GM12865 (cell line): ENCODE measurements around the gene MBP.

Experiments used
- DNase-seq: peaks from one replicate; pipeline ENCODE4 v3.0.0; 2010; ENCODE audit warnings: low read depth
- H3K4me3 ChIP-seq: 2 replicates; pipeline ENCODE4 v1.5.1; 2011; ENCODE audit warnings: mild to moderate bottlenecking, low read depth, low read length, control low read depth
- TF ChIP-seq, protein P1 (sequence below): IDR thresholded peaks from 2 replicates; pipeline ENCODE4 v1.5.1; 2011; ENCODE audit warnings: low read length, control low read depth, low read depth, inconsistent platforms; ENCODE audit not compliant: insufficient read depth; ENCODE audit errors: missing control alignments

The MBP gene

DNA sequence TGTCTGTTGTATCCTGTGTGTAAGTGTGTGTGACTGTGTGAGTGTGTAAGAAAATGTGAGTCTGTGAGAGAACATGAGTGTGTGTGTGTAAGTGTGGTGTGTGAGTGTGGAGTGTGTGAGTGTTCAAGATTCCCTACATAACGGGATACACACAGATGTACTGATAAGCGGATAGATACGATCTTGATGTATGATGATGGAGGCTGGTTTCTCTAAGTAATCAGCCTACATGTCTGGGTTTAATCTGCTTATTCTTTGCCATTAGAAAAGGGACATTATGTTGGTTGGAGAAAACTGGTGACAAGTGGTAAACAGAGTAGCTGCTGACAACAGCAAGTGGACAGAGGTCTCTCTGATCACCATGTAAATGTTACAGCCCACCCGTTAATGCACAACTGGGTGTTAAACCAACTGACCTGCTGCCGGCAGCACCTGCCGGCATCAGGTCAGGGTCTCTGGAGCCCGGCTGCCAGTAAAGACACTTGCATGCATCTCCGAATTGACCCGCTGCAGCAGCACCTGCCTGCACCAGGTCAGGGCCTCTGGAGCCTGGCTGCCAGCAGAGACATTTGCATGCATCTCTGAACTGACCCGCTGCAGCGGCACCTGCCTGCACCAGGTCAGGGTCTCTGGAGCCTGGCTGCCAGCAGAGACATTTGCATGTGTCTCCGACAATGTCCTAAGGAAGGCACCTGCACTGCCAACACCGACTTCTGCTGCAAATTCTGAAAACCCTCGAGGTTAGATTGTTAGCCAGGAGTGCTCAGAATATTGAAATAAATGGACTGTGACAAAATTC lies 87.5 kb downstream of the MBP start:
- no peak for DNase-seq
- TF ChIP-seq, protein P1, sequence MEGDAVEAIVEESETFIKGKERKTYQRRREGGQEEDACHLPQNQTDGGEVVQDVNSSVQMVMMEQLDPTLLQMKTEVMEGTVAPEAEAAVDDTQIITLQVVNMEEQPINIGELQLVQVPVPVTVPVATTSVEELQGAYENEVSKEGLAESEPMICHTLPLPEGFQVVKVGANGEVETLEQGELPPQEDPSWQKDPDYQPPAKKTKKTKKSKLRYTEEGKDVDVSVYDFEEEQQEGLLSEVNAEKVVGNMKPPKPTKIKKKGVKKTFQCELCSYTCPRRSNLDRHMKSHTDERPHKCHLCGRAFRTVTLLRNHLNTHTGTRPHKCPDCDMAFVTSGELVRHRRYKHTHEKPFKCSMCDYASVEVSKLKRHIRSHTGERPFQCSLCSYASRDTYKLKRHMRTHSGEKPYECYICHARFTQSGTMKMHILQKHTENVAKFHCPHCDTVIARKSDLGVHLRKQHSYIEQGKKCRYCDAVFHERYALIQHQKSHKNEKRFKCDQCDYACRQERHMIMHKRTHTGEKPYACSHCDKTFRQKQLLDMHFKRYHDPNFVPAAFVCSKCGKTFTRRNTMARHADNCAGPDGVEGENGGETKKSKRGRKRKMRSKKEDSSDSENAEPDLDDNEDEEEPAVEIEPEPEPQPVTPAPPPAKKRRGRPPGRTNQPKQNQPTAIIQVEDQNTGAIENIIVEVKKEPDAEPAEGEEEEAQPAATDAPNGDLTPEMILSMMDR = no peak
- no peak overlapping the region for H3K4me3 ChIP-seq

DNA sequence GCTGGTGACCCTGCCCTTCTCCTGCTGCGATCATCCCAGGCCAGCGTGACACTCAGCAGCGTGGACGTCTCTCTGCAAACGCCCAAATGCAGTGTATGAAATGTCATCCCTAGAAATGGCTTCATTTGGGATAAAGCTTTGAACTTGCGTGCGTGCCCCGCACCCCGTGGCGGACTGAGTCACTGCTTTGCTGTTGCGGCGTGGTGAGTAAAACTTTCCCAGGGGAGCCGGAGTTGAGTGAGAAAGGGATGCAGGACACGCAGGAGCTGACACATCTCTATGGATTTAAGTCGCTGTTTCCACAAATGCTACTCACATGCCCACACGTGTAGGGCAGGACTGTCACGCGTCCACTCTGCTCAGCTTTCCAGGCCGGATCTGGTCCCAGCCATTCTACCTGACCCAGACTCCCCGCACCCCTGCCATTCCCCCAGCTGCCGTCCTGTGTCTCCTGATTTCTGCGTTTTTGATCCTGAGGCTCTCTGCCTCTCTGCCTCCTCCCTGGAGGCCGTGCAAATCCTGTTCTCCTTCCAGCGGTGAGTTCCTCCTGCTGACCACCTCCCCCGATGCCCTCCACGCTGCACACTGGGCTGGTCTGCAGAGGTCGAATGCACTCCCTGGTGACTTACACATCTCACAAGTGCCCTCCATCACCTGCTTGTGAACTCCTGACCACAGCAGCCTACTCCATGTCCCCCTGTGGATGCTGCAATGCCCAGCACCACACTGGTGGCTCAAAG lies 88.9 kb downstream of the MBP start:
- TF ChIP-seq, protein P1 = no peak
- no peak overlapping the region for H3K4me3 ChIP-seq
- no peak for DNase-seq

DNA sequence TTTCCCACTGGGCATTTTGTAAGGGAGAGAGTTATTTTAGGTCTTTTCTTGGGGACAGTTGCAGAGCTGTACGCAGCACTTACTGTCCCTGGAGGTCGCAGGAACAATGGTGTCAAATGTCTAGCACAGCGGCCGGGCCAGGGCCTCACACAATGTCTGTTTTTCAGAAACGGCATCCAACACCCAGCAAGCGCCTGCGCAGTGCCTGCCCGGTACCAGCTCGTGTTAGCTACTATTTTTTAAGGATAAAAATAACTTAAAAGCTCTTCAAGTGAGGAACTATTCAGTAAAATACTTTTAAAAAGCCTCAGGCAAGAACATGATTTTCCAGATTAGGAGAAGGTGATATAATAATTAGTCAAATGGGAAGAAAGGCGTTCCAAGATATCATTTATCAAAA lies 90.0 kb downstream of the MBP start:
- DNase-seq = no peak
- H3K4me3 ChIP-seq = no peak overlapping the region
- TF ChIP-seq, protein P1 = no peak

DNA sequence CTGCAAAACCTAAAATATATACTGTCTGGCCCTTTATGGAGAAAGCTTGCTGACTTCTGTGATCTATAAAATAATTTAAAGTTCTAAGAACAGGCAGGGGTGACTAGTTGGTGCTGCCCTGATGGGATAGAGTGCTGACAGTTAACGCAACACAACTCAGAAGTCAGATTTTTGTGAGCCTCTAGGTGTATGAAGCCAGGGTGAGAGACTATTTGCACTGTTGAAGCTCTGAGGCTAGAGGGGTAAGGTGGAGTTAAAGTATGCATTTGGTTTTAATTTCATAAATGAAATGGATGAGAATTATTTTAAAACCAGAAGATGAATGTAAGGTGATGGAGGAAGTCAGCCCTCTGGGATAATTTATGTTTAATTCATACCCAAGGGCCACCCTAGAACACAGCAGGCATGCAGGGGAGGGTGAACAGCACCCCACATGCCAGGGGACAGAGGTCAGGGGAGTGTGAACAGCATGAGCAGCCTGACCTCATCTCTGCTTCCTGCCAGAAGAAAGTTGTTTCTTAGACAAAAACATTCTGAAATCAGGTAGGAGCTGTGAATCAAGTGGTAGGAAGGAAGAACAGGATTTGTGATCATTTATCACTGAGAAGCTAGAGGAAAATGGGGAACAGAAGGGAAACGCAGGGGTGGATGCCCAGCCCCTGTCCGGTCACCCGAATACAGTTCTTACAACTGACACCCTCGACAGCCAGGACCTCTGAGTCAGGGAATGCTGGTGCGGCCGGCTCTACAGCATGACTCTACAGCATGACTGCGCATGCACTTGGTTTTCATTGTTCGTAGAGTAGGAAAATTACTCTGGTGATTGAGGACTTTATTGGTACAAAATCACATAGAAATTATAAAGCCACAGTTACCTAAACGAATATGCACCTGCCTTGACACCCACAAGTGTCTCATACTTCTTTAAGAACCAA lies 93.1 kb downstream of the MBP start:
- TF ChIP-seq, protein P1 = no peak
- no peak for DNase-seq
- no peak overlapping the region for H3K4me3 ChIP-seq

DNA sequence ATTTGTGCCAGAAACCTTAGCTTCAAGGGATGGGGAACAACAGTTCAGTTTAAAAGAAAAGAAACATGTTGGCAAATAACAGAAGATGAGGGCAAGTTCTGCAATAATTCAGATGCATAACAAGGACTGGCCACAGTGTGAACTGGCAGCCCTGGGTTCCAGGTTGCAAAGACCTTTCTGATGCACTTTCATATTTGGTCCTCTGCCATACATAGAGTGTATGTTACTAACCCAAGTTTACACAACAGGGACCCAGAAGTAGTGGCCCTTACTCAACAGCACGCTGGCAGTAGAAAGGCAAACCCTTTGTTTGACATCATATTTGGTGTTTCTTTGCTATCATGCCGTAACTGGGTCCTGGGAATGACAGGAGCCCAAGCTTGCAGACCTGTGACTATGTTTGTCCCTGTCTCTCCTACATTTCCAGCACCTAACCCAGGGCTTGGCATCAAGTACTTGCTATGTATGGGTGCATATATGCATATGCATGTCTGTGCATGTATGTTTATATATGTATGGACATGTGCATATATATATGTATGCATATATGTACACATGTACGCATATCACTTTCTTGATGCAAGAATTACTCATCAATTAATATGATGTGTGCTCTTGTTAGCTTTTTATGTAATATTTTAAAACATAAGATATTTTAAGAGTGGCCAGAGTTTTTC lies 94.3 kb downstream of the MBP start:
- TF ChIP-seq, protein P1 = no peak
- no peak overlapping the region for H3K4me3 ChIP-seq
- DNase-seq = no peak

DNA sequence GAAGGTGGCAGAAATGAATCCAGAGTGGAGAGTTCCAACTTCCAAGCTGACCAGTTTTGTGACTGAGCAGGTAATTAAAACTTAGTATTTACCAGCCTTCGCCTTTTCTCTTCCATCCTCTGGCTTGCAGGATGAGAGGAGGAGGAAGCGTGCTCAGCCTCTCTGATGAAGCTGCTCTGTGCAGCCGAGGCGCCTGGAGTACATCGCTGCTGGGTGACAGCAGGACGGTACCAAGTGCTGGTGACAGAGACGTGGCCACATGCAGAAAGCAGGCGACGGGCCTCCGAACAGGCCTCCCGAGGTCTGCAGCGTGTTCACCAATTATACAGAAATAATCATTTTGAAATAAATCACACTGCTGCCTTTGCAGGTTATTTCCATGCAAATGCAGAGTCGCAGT lies 95.0 kb downstream of the MBP start:
- TF ChIP-seq, protein P1 = no peak
- H3K4me3 ChIP-seq = no peak overlapping the region
- no peak for DNase-seq
